ENCODE measurements around the gene FAAP100. TPM values are rescaled to one million over a fixed set of nuclear protein-coding genes. Genes with fewer than 3 reads are reported as not detected.

Gene FAAP100
- total RNA-seq, 4 donors from 2014 or later: 9.2 to 27.7 (median 11.9) TPM

- TF ChIP-seq CTCF (IDR thresholded peaks at IDR 0.05; ENCODE audit: low read depth): no peak
Observed at GRCh38 chr17:81517009-81517338, 35.2 kb downstream of the FAAP100 start.

- no peak for TF ChIP-seq CTCF (IDR thresholded peaks at IDR 0.05; ENCODE audit: low read depth)
Observed at GRCh38 chr17:81516439-81516838, 35.7 kb downstream of the FAAP100 start.

DNA sequence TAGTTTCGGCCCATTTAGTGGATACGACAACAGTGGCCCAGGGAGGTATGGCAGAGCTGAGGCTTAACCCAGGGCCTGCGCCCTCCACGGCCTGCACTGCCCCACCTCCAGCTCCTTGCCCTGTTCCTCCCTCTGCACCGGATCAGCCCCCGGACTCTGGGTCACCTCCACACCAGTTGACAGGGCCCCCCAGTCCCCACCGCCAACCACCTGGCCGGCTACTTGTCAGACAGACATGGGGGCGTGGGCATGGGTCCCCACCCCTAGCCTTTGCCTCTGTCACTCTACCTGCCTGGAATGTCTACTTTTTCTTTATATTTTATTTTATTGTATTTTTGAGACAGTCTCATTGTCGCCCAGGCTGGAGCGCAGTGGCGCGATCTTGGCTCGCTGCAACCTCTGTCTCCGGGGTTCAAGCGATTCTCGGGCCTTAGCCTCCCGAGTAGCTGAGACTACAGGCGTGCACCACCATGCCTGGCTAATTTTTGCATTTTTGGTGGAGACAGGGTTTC lies 36.6 kb downstream of the FAAP100 start:
- no peak for TF ChIP-seq CTCF (IDR thresholded peaks at IDR 0.05; ENCODE audit: low read depth)

DNA sequence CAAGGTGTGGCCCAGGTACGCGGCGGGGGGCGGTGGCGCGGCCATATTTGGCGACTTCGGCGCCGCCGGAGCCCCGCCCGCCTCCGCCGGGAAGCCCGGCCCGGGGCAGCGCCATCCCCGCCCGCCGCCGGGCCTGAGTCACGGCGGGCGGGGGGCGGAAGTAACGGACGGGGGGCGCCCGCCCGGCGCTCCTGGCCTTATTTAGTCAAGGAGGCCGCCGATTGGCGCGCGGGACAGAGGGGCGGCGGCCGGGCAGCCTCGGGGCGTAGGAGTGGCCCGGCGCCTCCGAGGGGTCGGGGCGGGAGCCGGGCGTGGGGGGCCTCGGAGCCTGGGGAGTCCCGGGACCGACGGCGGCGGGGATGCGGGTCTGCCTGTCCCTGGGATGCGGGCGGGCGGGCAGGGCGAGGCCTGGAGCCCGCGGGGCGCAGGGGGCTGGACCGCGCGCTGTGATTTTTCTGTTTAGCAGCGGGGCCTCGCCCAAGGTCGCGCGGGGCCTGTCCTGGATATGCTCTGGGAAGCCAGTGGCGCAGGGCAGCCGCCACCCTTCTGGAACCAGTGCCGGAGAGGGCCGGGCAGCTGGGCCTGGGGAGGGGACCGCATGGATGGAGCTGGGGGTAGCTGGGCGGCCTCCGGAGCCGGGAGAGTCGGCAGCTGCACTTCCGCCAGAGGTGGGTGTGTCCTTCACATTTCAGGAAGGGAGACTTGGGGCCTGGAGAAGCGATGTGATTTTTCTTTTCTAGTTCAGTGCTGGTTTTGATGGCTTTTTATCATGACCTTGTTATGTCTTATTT lies 37.2 kb downstream of the FAAP100 start:
- no peak for TF ChIP-seq CTCF (IDR thresholded peaks at IDR 0.05; ENCODE audit: low read depth)

GRCh38 chr17:81514489-81514738 lies 37.7 kb downstream of the FAAP100 start:
- TF ChIP-seq CTCF (IDR thresholded peaks at IDR 0.05; ENCODE audit: low read depth): no peak

DNA sequence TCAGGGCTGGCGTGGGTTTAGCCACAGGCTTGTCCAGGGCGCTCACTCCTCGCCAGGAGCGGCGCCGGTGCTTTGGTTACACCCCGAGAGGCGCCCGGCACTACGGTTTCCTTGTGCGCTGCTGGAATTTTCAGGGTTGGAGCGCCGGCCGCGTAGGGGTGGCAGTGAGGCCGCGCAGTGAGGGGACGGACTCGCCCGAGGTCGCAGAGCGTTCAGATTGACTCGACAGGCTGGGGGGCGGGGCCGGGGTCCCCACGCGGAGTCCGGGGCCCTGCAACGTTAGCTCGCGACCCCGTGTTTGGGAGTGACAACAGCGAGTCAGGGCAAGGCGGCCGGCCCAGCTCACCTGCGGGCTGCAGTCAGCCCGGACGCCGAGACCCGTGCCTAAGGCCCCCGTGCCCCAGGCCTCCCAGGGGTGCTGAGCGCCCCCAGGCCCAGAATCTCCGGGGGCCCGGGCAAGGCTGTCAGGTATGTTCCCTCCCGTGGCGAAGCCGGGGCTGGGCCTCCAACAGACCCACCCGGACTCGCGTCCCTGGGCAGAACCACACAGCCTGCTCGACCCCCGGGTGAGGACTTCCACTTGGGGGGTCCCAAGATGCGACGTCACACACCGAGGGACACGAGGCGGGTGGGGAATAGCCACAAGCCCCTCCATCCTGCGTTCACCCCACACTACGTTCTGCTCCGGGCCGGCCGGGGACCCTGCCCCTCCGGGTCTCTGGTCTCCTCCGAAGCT lies 38.2 kb downstream of the FAAP100 start:
- TF ChIP-seq CTCF (IDR thresholded peaks at IDR 0.05; ENCODE audit: low read depth): no peak

DNA sequence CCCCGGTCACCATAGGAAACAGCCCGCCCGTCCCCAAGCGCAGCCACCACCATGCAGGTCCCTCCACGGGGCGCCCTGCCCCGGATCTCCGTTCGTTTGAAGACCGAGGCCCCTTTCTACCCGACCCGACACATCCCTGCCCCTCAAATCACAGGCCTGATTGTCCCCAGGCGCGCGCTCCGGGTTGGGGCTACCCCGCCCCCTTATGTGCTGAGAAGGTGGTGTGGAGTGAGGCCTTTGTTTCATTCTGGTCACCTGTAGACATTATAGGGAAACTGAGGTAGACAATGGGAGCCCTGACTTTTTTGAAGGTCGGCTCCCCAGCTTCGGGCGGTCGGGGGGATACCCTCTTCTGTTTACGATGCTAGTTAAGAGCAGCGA lies 38.8 kb downstream of the FAAP100 start:
- TF ChIP-seq CTCF (IDR thresholded peaks at IDR 0.05; ENCODE audit: low read depth): no peak
